AG10803 (cell line): ENCODE measurements around the gene STAM.
"Not testable (repeated sequence)": the region's sequence is repeated elsewhere in the genome, so short reads cannot be mapped to it uniquely, and the experiment has no call there.

Experiments
- DNase-seq: peaks from one replicate; pipeline ENCODE4 v3.0.0; 2010; ENCODE audit warnings: low read depth
- H3K4me3 ChIP-seq: 2 replicates; pipeline ENCODE4 v1.5.1; 2011; ENCODE audit warnings: mild to moderate bottlenecking, low read length, control low read depth
- CTCF ChIP-seq: conservative IDR thresholded peaks from 2 replicates; pipeline ENCODE4 v1.5.1; 2011; ENCODE audit warnings: mild to moderate bottlenecking, low read length, control low read depth, inconsistent platforms

Gene STAM

DNA sequence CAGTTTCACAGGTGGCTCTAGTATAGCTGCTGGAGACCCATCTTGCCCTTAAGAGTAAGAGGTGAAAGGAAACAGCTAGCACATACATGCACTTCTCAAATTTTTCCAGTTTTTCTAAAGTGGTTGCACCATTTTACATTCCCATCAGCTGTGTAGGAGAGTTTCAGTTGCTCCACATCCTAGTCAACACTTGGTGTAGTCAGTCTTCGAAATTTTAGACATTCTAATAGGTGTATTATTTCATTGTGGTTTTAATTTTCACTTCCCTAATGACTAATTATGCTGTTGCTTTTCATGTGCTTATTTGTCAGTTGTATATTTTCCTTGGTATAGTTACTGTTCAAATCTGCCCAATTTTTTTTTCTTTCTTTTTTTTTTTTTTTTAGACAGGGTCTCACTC lies 17.3 kb upstream of the STAM start:
- DNase-seq = no peak
- H3K4me3 ChIP-seq = no peak overlapping the region
- no peak for TF ChIP-seq CTCF

DNA sequence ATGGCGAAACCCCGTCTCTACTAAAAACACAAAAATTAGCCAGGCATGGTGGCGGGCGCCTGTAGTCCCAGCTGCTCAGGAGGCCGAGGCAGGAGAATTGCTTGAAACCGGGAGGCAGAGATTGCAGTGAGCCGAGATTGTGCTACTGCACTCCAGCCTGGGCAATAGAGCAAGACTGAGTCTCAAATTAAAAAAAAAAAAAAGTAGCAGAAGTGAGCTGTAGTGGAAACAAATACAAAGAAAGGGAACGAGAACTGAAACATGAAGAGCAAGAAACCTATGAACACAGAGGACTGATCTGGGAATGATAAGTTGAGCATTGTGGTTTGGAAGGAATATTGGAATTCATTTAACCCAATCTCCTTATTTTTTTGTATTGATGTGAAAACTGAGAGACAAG lies 11.4 kb upstream of the STAM start:
- not testable (repeated sequence) for H3K4me3 ChIP-seq, DNase-seq

DNA sequence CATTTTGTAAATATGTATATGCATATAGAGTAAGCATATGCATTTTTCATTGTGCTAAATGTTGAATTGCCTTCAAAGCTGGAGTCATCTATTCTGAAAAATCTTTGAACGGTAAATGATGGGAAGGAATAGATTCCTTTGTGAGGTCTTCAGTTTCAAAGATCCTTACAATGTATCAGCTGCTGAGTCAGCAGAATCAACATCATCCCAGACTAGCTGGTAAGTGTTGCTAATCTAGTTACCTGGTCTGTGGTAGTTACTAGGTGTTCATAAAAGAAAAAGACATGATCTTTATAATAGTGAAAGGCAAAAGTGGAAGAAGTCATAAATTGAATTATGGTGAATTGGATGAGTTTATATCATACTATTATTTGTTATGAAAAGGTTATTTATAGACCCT lies 10.6 kb upstream of the STAM start:
- no peak for TF ChIP-seq CTCF
- DNase-seq = no peak
- H3K4me3 ChIP-seq = no peak overlapping the region

- DNase-seq = no peak
- TF ChIP-seq CTCF = no peak
- H3K4me3 ChIP-seq = no peak overlapping the region
Observed at GRCh38 chr10:17637869-17638268, 6.1 kb upstream of the STAM start.

GRCh38 chr10:17640331-17640816 lies 3.6 kb upstream of the STAM start:
- no peak for DNase-seq
- TF ChIP-seq CTCF = no peak
- no peak overlapping the region for H3K4me3 ChIP-seq

DNA sequence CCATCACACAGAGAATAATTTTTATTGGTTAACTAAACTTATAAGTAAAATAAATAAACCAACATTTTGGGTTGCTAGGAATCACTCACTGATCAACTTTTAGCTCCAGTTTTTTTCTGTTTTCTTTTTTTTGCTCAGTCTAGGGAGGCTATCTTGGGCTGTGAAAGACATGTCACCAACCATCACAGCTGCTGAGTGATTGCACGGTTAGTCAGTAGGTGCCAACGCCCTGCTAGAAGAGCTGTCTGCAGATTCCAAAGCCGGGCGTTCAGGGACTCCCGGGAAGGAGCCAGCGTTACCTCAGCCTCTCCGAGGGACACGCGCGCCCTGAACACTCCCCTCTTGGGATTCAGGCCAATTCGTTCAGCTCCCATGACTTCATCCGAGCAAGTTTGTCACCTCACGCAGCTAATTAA lies 604 bp upstream of the STAM start:
- DNase-seq = peak; percentile 82
- H3K4me3 ChIP-seq = peak overlapping the region; percentile 97
- TF ChIP-seq CTCF = no peak

- no peak for TF ChIP-seq CTCF
- H3K4me3 ChIP-seq = peak overlapping the region; percentile 97
- peak; percentile 50 for DNase-seq
Observed at GRCh38 chr10:17644485-17644943, 563 bp downstream of the STAM start.
